Heart right ventricle (tissue), 16 donors: ENCODE data around the gene USP44. TPM values are rescaled to one million over a fixed set of nuclear protein-coding genes. Genes with fewer than 3 reads are reported as not detected.

Experiments used
- ATAC-seq, 8 donors: fragments of 200-7000 bp; cut with Tn5 transposase; one replicate each; pipeline ENCODE4 v1.9.1; 2020; ENCODE audit warnings: mild to moderate bottlenecking in 8 of 8, moderate library complexity in 8 of 8, moderate number of reproducible peaks in 1 of 8
- DNase-seq, 2 donors: peaks; one replicate each; pipeline ENCODE4 v3.0.0-alpha.2; 2020
- H3K27ac ChIP-seq, 10 donors: fragments of 200-600 bp; sonication (generic) in 2 of 10; one replicate each; pipeline versions ENCODE4 v1.5.0 to v1.8.0; 2020 to 2022; ENCODE audit warnings: mild to moderate bottlenecking in 3 of 10
- H3K27me3 ChIP-seq, 7 donors: fragments of 200-600 bp; one replicate each; pipeline ENCODE4 v1.8.0; 2021 to 2022; ENCODE audit warnings: mild to moderate bottlenecking in 2 of 7
- H3K36me3 ChIP-seq, 9 donors: fragments of 200-600 bp; sonication (generic) in 1 of 9; one replicate each; pipeline versions ENCODE4 v1.5.0 to v1.8.0; 2020 to 2022; ENCODE audit warnings: mild to moderate bottlenecking in 2 of 9
- H3K4me1 ChIP-seq, 9 donors: fragments of 200-600 bp; sonication (generic) in 1 of 9; one replicate each; pipeline versions ENCODE4 v1.5.0 to v1.8.0; 2020 to 2022; ENCODE audit warnings: mild to moderate bottlenecking in 4 of 9
- H3K4me3 ChIP-seq, 10 donors: fragments of 200-600 bp; sonication (generic) in 2 of 10; one replicate each; pipeline versions ENCODE4 v1.5.0 to v1.8.0; 2020 to 2022; ENCODE audit warnings: mild to moderate bottlenecking in 7 of 10, moderate library complexity in 2 of 10
- H3K9me3 ChIP-seq, 11 donors: fragments of 200-600 bp in 10 of 11; sonication (generic) in 2 of 11; one replicate each; pipeline versions ENCODE4 v1.5.0 to v1.8.0; 2013 to 2022; ENCODE audit warnings: mild to moderate bottlenecking in 2 of 11, control low read depth in 1 of 11, moderate library complexity in 1 of 11
- CTCF ChIP-seq, 9 donors: fragments of 200-600 bp; sonication (generic) in 2 of 9; IDR thresholded peaks; one replicate each; pipeline versions ENCODE4 v1.5.0 to v1.8.0; 2021 to 2022; ENCODE audit warnings: antibody characterized with exemption in 9 of 9, mild to moderate bottlenecking in 5 of 9, moderate library complexity in 1 of 9
- WGBS, 2 donors: extraction: QIAGEN DNeasy Blood & Tissue Kit; methylation state at CpG; one replicate each; pipeline ENCODE4 v1.1.7; 2013; ENCODE audit warnings: inconsistent platforms in 1 of 2; 5-methylcytosine and 5-hydroxymethylcytosine counted together
- intact Hi-C, 10 donors: fragments of 100-400 bp; cut with DNase I; formaldehyde crosslinking; loops; one replicate each; pipeline versions ENCODE4 v1.11.1 to v1.14.2; 2022
- polyA plus RNA-seq, 2 donors: library from polyadenylated mRNA; stranded (reverse); fragments of 200-250 nt; gene quantifications; one replicate each; pipeline ENCODE4 v1.2.3, GENCODE V29; 2013
- total RNA-seq, 10 donors: library from RNA; stranded (reverse); fragmentation: NEBNext Ultra II Directional in 3 of 10; extraction: Animal tissue kit (Norgen Biotek cat#: 25700) in 3 of 10; gene quantifications; one replicate each; pipeline versions ENCODE4 v1.2.1 to v1.2.4, GENCODE V29; 2021 to 2023
- donor health status: Arrhythmogenic right ventricular cardiomyopathy.
- donor health status: ischemic (EF 13 %, LVEDD 7.1; RV severe dilation, severe dysfunction).
- donor health status: healthy with polysubstance abuse.
- donor health status: DM: no; HTN: yes; CAD: no.
- donor health status: DM: no; HTN: no; CAD: no.
- donor health status: ischemic (EF 25% LVEDD 6.9; RV normal size, moderate dysfunction).
- donor health status: ischemic (EF 25% LVEDD 5.7; RV mildly dilated, moderate dysfunction).
- donor health status: healthy.
- donor health status: DM: yes; HTN: yes; CAD: no.
- donor health status: Ischemic cardiomyopathy.
- donor health status: ischemic (EF 35%, LVEDD 5.7; RV mildly dilated, moderate dysfunction).
- donor health status: nonischemic (EF 11% LVEDD 7.7; RV severe dilation, severe dysfunction).
- donor health status: DM: yes; HTN: yes; CAD: no.
- donor health status: PGD.
- donor health status: ischemic (EF 29% LVEDD 5.4; RV normal size, mild dysfunction).
- donor health status: nonischemic (EF 23%, LVEDD 6.1; RV moderate dilation, normal function).

Gene USP44
- total and polyA plus RNA-seq, 12 donors: 0.06 to 0.89 (median 0.31) TPM; not detected in 1

DNA sequence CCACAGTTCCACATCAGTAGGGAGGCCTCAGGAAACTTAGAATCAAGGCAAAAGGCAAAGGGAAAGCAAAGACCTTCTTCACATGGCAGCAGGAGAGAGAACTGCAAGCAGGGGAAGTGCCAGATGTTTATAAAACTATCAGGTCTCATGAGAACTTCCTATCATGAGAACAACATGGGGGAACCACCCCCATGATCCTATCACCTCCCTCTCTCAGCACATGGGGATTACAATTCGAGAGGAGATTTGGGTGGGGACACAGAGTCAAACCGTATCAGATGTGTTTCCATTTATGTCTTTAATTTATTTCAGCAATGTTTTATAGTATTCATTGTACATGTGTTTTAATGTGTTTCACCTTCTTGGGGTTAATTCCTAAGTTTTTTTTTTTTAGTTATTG, 51.5 kb downstream of the USP44 start:
- no peak for TF ChIP-seq CTCF (IDR thresholded peaks at IDR 0.05)
- Histone ChIP-seq H3K27me3 (no peaks in the 10 kb centered on the region), H3K36me3 (peaks cover 0 to 99% (median 56%) of the 10 kb centered on the region in 9 donors), H3K4me1 (no peaks in the 10 kb centered on the region), H3K4me3 (no peak overlapping the region), H3K9me3 (peaks cover 0 to 9% (median 0%) of the 10 kb centered on the region in 11 donors), H3K27ac (no peak overlapping the region)
- DNase-seq: no peak
- WGBS, 2 donors: 68 to 74% methylated on average over 2 of the region's 2 CpGs
- intact Hi-C loops: no loop called here
- ATAC-seq: no peak

DNA sequence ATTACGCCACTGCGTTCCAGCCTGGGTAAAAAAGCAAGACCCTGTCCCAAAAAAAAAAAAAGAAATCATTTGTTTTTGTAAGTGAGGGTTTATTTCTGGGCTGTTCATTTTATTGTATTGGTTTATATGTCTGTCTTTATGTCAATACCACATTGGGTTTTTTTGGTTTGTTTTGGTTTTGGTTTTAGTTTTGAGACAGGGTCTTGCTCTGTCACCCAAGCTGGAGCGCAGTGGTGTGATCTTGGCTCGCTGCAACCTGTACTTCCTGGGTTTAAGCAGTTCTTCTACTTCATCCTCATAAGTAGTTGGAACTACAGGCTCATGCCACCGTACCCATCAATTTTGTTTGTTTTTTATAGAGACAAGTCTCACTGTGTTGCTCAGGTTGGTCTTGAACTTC, 52.3 kb downstream of the USP44 start:
- DNase-seq (no peak), ATAC-seq (no peak)
- H3K27ac ChIP-seq: no peak overlapping the region
- TF ChIP-seq CTCF (IDR thresholded peaks at IDR 0.05): no peak
- no peak overlapping the region for H3K4me3 ChIP-seq
- no peaks in the 10 kb centered on the region for H3K27me3 ChIP-seq
- peaks cover 0 to 9% (median 0%) of the 10 kb centered on the region in 11 donors for H3K9me3 ChIP-seq
- H3K4me1 ChIP-seq: no peaks in the 10 kb centered on the region
- WGBS, 2 donors: 96 to 98% methylated on average over 5 of the region's 5 CpGs
- peaks cover 0 to 99% (median 48%) of the 10 kb centered on the region in 9 donors for H3K36me3 ChIP-seq
- intact Hi-C loops: no loop called here

- Histone ChIP-seq H3K36me3 (peaks cover 0 to 99% (median 53%) of the 10 kb centered on the region in 9 donors), H3K4me1 (no peaks in the 10 kb centered on the region), H3K27me3 (no peaks in the 10 kb centered on the region), H3K9me3 (peaks cover 0 to 9% (median 0%) of the 10 kb centered on the region in 11 donors), H3K27ac (no peak overlapping the region), H3K4me3 (no peak overlapping the region)
- no peak for TF ChIP-seq CTCF (IDR thresholded peaks at IDR 0.05)
- no peak for DNase-seq
- WGBS, 2 donors: 98 to 99% methylated on average over 4 of the region's 4 CpGs
- intact Hi-C loops: no loop called here
- ATAC-seq: no peak
Measured at GRCh38 chr12:95497031-95497430, 54.2 kb downstream of the USP44 start.

DNA sequence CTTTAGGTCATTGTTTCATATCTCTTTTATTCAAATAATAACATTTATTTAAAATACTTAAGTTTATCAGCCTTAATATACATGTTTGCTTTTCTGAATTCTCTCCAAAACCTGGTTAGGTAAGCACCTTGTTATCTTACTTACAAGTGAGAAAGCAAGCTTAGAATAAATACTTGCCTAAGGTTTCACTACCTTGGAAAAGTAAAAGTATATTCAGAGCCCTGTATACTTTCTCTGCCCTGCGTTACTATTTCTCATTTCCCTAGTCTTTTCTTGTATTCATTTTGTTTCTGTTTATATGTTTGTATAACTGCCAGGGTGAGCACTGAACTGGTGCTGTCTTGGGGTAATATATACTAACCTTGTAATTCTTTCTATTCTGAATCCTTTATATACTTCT, 55.8 kb downstream of the USP44 start:
- Histone ChIP-seq H3K27me3 (no peaks in the 10 kb centered on the region), H3K9me3 (peaks cover 0 to 9% (median 0%) of the 10 kb centered on the region in 11 donors), H3K36me3 (peaks cover 0 to 99% (median 53%) of the 10 kb centered on the region in 9 donors), H3K4me3 (no peak overlapping the region), H3K27ac (no peak overlapping the region), H3K4me1 (no peaks in the 10 kb centered on the region)
- DNase-seq (no peak), ATAC-seq (no peak)
- intact Hi-C loops: no loop called here
- 92 to 98% methylated on average over 1 of the region's 1 CpG for WGBS, 2 donors
- TF ChIP-seq CTCF (IDR thresholded peaks at IDR 0.05): no peak
